SK-N-SH (cell line): Measurements from ENCODE around the gene SBF2. TPM values are rescaled to one million over a fixed set of nuclear protein-coding genes. Genes with fewer than 3 reads are reported as not detected.

ENCODE experiments used
- CTCF ChIA-PET: fragments of 300-600, 350-600 bp; formaldehyde crosslinking; extraction: SDS; loops from one replicate; lab custom pipeline; 2021; lab: Yijun Ruan, JAX
- POLR2A ChIA-PET: fragments of 350-600 bp; sonication (Branson Sonifier 250); formaldehyde crosslinking; extraction: SDS; loops from one replicate; lab custom pipeline; 2020; ENCODE audit warnings: antibody characterized with exemption, inconsistent platforms; lab: Yijun Ruan, JAX
- DNase-seq: peaks from one replicate; pipeline ENCODE4 v3.0.0; 2012
- H2AFZ ChIP-seq: fragments of 200-600 bp; sonication (generic); 2 replicates; pipeline ENCODE4 v1.8.1; 2016; ENCODE audit warnings: antibody characterized with exemption, mild to moderate bottlenecking, low read depth
- H3F3A ChIP-seq: fragments of 200-600 bp; sonication (generic); replicated peaks from 2 replicates; pipeline ENCODE3; 2016; ENCODE audit warnings: antibody characterized with exemption, mild to moderate bottlenecking; ENCODE audit not compliant: insufficient read depth
- H3K27ac ChIP-seq, 2 experiments: fragments of 200-500 bp in 1 of 2; fragments of 200-600 bp in 1 of 2; sonication (Bioruptor generic) in 1 of 2; sonication (generic), shearing (Covaris generic) in 1 of 2; 2 replicates each; pipeline versions ENCODE4 v1.5.1 to v1.6.1; 2014 to 2016; ENCODE audit warnings: low read depth in 2 of 2, inconsistent platforms in 1 of 2, low read length in 1 of 2, mild to moderate bottlenecking in 1 of 2, mixed read lengths in 1 of 2
- H3K27me3 ChIP-seq: fragments of 200-600 bp; sonication (generic), shearing (Covaris generic); 2 replicates; pipeline ENCODE4 v1.6.1; 2016; ENCODE audit warnings: mixed run types; ENCODE audit not compliant: insufficient read depth
- H3K36me3 ChIP-seq, 2 experiments: fragments of 200-500 bp in 1 of 2; fragments of 200-600 bp in 1 of 2; sonication (Bioruptor generic) in 1 of 2; sonication (generic) in 1 of 2; replicated peaks in 1 of 2; 2 replicates each; pipeline versions ENCODE3 to v1.5.1; 2014 to 2016; ENCODE audit warnings: low read length in 1 of 2, mild to moderate bottlenecking in 1 of 2; ENCODE audit not compliant: insufficient read depth in 2 of 2, control insufficient read depth in 1 of 2
- H3K4me1 ChIP-seq, 2 experiments: fragments of 200-500 bp in 1 of 2; fragments of 200-600 bp in 1 of 2; sonication (Bioruptor generic) in 1 of 2; sonication (generic), shearing (Covaris generic) in 1 of 2; 2 replicates each; pipeline versions ENCODE4 v1.5.1 to v1.6.1; 2014 to 2016; ENCODE audit warnings: low read depth in 1 of 2, low read length in 1 of 2, mixed run types in 1 of 2; ENCODE audit not compliant: insufficient read depth in 2 of 2, control insufficient read depth in 1 of 2
- H3K4me2 ChIP-seq: fragments of 200-600 bp; sonication (generic), shearing (Covaris generic); 2 replicates; pipeline ENCODE4 v1.6.1; 2017; ENCODE audit warnings: mixed run types
- H3K4me3 ChIP-seq, 2 experiments: fragments of 200-500 bp in 1 of 2; fragments of 200-600 bp in 1 of 2; sonication (Bioruptor generic) in 1 of 2; sonication (generic), shearing (Covaris generic) in 1 of 2; 2 replicates each; pipeline versions ENCODE4 v1.5.1 to v1.8.1; 2014 to 2016; ENCODE audit warnings: low read depth in 2 of 2, inconsistent platforms in 1 of 2, low read length in 1 of 2, mild to moderate bottlenecking in 1 of 2, mixed read lengths in 1 of 2, moderate library complexity in 1 of 2
- H3K79me2 ChIP-seq: fragments of 200-600 bp; sonication (generic); 2 replicates; pipeline ENCODE4 v1.8.1; 2017; ENCODE audit warnings: mild to moderate bottlenecking; ENCODE audit not compliant: insufficient read depth
- H3K9ac ChIP-seq: fragments of 200-600 bp; sonication (generic); 2 replicates; pipeline ENCODE4 v1.6.1; 2017; ENCODE audit warnings: mixed run types
- H3K9me2 ChIP-seq: fragments of 200-600 bp; sonication (generic); 2 replicates; pipeline ENCODE4 v1.6.1; 2017; ENCODE audit warnings: mixed run types
- H3K9me3 ChIP-seq: fragments of 200-600 bp; sonication (generic); 2 replicates; pipeline ENCODE4 v1.6.1; 2017; ENCODE audit warnings: mixed run types, mild to moderate bottlenecking, moderate library complexity
- H4K20me1 ChIP-seq: fragments of 200-600 bp; sonication (generic); 2 replicates; pipeline ENCODE4 v1.6.1; 2017; ENCODE audit warnings: mild to moderate bottlenecking, mixed run types; ENCODE audit not compliant: insufficient read depth
- CHD2 ChIP-seq: fragments of 150-350 bp; IDR thresholded peaks from 2 replicates; pipeline ENCODE4 v1.6.1; 2018; ENCODE audit warnings: low read length; ENCODE audit not compliant: partially characterized antibody
- ELF1 ChIP-seq: IDR thresholded peaks from 2 replicates; pipeline ENCODE4 v1.4.0; 2012
- EZH2phosphoT487 ChIP-seq: fragments of 200-600 bp; sonication (generic); IDR thresholded peaks from 2 replicates; pipeline ENCODE4 v1.6.1; 2017; ENCODE audit warnings: low read depth, mixed run types, mild to moderate bottlenecking, antibody characterized with exemption, moderate library complexity, borderline replicate concordance
- FOXM1 ChIP-seq: IDR thresholded peaks from 2 replicates; pipeline ENCODE4 v1.4.0; 2012; ENCODE audit warnings: low read depth, mild to moderate bottlenecking
- MEF2A ChIP-seq: IDR thresholded peaks from 2 replicates; pipeline ENCODE4 v1.4.0; 2012; ENCODE audit warnings: low read depth, borderline replicate concordance
- MXI1 ChIP-seq: IDR thresholded peaks from 2 replicates; pipeline ENCODE4 v1.6.1; 2012; ENCODE audit warnings: mild to moderate bottlenecking, low read depth, low read length, improper control_type of control experiment
- RAD21 ChIP-seq: IDR thresholded peaks from 2 replicates; pipeline ENCODE4 v1.6.1; 2012; ENCODE audit warnings: mild to moderate bottlenecking, low read length
- SIN3A ChIP-seq: IDR thresholded peaks from 2 replicates; pipeline ENCODE4 v1.6.1; 2012; ENCODE audit warnings: low read depth, mild to moderate bottlenecking, low read length, moderate library complexity, borderline replicate concordance
- TAF1 ChIP-seq: IDR thresholded peaks from 2 replicates; pipeline ENCODE4 v1.6.1; 2012; ENCODE audit warnings: low read depth, mild to moderate bottlenecking, low read length, moderate library complexity, borderline replicate concordance
- TCF12 ChIP-seq: IDR thresholded peaks from 2 replicates; pipeline ENCODE4 v1.4.0; 2012
- TEAD4 ChIP-seq: IDR thresholded peaks from 2 replicates; pipeline ENCODE4 v1.4.0; 2012; ENCODE audit warnings: mild to moderate bottlenecking, borderline replicate concordance; ENCODE audit not compliant: insufficient read depth
- WGBS: methylation state at CpG from one replicate; pipeline ENCODE4 v1.1.6; 2017; ENCODE audit warnings: low lambda C conversion rate; 5-methylcytosine and 5-hydroxymethylcytosine counted together
- polyA plus RNA-seq, 3 experiments: library from polyadenylated mRNA; depleted of rRNA; stranded (reverse); fragments of >200 nt; gene quantifications; 2 replicates each; pipeline ENCODE4 v1.2.3, GENCODE V29; 2012
- TF ChIP-seq, protein P1 (sequence below): fragments of 150-350 bp; IDR thresholded peaks from 2 replicates; pipeline ENCODE4 v1.6.1; 2016; ENCODE audit warnings: mild to moderate bottlenecking, low read depth, low read length
- TF ChIP-seq, protein P2 (sequence below): IDR thresholded peaks from 2 replicates; pipeline ENCODE4; 2012

SBF2 gene
- polyA plus RNA-seq, 1 of the 3 experiments (the other 2 are of a cell fraction) = 23.0 TPM

DNA sequence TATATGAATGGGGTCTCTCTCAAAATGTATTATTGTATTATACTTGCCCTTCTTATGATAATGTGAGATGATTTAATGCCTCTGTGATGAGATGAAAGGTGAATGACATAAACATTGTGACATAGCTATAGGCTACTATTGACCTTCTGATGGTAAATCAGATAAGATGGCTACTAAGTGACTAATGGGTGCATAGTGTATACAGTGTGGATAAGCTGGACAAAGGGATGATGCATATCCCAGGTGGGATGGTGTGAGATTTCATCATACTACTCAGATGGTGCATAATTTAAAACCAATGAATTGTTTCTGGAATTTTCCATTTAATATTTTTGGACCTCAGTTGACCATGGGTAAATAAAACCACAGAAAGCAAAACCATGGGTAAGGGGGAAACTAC is 243.5 kb downstream of the SBF2 start:
- Histone ChIP-seq H3K9ac (no peak overlapping the region), H2AFZ (no peak overlapping the region), H3K27ac (no peak overlapping the region), H3K79me2 (peaks cover 27% of the 10 kb centered on the region), H3K36me3 (peaks cover 0 to 11% of the 10 kb centered on the region in 2 experiments), H3K9me2 (no peaks in the 10 kb centered on the region), H3K4me2 (no peak overlapping the region), H4K20me1 (no peaks in the 10 kb centered on the region), H3K4me3 (no peak overlapping the region), H3K27me3 (no peaks in the 10 kb centered on the region), H3K9me3 (peaks cover 2% of the 10 kb centered on the region; the same call in 1 of the 2 replicates), H3K4me1 (no peaks in the 10 kb centered on the region; a peak in 1 of 4 replicates), H3F3A (no peaks in the 10 kb centered on the region)
- ChIA-PET POLR2A (no interaction called here), CTCF (no interaction called here)
- TF ChIP-seq TCF12 (no peak), FOXM1 (no peak), TAF1 (no peak), RAD21 (no peak), SIN3A (no peak), EZH2phosphoT487 (no peak), MEF2A (no peak), MXI1 (no peak), TEAD4 (no peak), ELF1 (no peak), CHD2 (no peak)
- TF ChIP-seq, protein P1, sequence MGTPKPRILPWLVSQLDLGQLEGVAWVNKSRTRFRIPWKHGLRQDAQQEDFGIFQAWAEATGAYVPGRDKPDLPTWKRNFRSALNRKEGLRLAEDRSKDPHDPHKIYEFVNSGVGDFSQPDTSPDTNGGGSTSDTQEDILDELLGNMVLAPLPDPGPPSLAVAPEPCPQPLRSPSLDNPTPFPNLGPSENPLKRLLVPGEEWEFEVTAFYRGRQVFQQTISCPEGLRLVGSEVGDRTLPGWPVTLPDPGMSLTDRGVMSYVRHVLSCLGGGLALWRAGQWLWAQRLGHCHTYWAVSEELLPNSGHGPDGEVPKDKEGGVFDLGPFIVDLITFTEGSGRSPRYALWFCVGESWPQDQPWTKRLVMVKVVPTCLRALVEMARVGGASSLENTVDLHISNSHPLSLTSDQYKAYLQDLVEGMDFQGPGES = no peak
- TF ChIP-seq, protein P2, sequence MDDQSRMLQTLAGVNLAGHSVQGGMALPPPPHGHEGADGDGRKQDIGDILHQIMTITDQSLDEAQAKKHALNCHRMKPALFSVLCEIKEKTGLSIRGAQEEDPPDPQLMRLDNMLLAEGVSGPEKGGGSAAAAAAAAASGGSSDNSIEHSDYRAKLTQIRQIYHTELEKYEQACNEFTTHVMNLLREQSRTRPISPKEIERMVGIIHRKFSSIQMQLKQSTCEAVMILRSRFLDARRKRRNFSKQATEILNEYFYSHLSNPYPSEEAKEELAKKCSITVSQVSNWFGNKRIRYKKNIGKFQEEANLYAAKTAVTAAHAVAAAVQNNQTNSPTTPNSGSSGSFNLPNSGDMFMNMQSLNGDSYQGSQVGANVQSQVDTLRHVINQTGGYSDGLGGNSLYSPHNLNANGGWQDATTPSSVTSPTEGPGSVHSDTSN = no peak
- TF ChIP-seq, all 33 proteins: peak for 0
- DNase-seq = no peak

DNA sequence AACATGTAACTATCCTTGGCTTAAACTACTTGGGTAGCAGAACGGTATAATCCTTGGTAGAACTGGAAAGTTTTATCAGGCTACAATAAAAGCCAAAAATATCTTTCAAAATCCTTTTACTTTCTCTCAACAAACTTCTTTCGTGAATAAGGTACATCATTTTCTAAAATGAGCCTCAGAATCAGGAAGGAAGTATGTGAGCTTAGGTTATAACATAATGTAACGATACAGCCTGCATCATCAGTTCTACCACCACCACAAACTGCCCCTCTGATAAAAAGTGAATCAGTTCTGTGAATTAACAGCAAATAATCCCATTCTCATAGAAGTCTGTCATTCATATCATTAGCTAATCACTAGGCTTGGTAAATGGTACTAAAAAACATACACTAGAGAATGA is 244.3 kb downstream of the SBF2 start:
- Histone ChIP-seq H3K9ac (no peak overlapping the region), H3K4me3 (no peak overlapping the region), H3K79me2 (peaks cover 30% of the 10 kb centered on the region), H3K4me2 (no peak overlapping the region), H3K9me3 (peaks cover 3% of the 10 kb centered on the region; the same call in 1 of the 2 replicates), H3K4me1 (no peaks in the 10 kb centered on the region; a peak in 1 of 4 replicates), H3F3A (no peaks in the 10 kb centered on the region), H4K20me1 (no peaks in the 10 kb centered on the region), H3K9me2 (no peaks in the 10 kb centered on the region), H3K27ac (no peak overlapping the region), H3K36me3 (peaks cover 0 to 19% of the 10 kb centered on the region in 2 experiments), H2AFZ (no peak overlapping the region), H3K27me3 (no peaks in the 10 kb centered on the region)
- POLR2A ChIA-PET = no interaction called here
- WGBS = 99% methylated on average over 3 of the region's 3 CpGs
- TF ChIP-seq MXI1 = no peak
- no peak for TF ChIP-seq RAD21
- DNase-seq = no peak
- CTCF ChIA-PET = interaction anchor here (2.0 kb wide), 1 partner anchor 19 kb away, joined by 4 read pairs; no protein-coding TSS in a partner anchor
